Endometrial microvascular endothelial cells (primary cell): ENCODE results near the gene OR10H4. TPM values are rescaled to one million over a fixed set of nuclear protein-coding genes. Genes with fewer than 3 reads are reported as not detected.

Experiments
- in situ Hi-C: cut with HindIII; loops from 2 replicates; pipeline ENCODE4 v1.10.0; 2017; ENCODE audit warnings: low sequenced_read_pairs, low pct_unique_long_range_greater_than_20kb; ENCODE audit errors: inconsistent ontology term
- total RNA-seq: library from RNA; depleted of rRNA; stranded (reverse); fragments of >200 nt; gene quantifications from one replicate; pipeline ENCODE4 v1.2.3, GENCODE V29; 2015; ENCODE audit errors: inconsistent ontology term

OR10H4 gene
- total RNA-seq, 1 donor from 2014 or later = not detected

DNA sequence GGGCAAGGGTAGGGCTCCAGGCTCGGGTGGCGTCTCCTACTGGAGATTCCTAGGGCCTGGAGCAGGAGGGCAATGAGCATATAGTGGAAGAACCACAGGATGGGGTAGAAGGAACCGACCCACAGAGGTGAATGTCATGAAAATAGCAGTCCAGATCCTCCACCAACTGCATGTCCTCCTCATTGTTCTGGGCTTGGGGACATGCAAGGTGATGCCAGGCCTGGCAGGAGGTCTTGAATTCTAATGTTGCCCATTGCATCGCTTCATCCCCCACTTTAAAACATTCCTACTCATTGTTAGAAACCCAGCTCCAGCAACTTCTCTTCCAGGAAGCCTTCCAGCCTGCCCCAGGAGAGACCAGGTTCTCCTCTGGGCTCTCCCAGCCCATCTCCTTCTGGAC lies 49.4 kb downstream of the OR10H4 start:
- in situ Hi-C loops = no loop called here

Other genes starting within 250 kb of the OR10H4 start
- not detected for gene OR10H2, start 221.0 kb upstream of the OR10H4 start, total RNA-seq
- gene OR10H3, start 211.0 kb upstream of the OR10H4 start, total RNA-seq = not detected
- gene OR10H5, start 161.3 kb upstream of the OR10H4 start, total RNA-seq = not detected
- gene OR10H1, start 133.3 kb upstream of the OR10H4 start, total RNA-seq = not detected
- not detected for gene CYP4F2, start 50.9 kb upstream of the OR10H4 start, total RNA-seq
- gene CYP4F11, start 14.5 kb upstream of the OR10H4 start, total RNA-seq = not detected
- gene TPM4, start 127.5 kb downstream of the OR10H4 start, total RNA-seq = 1,107 TPM
- 87.3 TPM for gene RAB8A, start 162.9 kb downstream of the OR10H4 start, total RNA-seq
- not detected for gene HSH2D, start 194.7 kb downstream of the OR10H4 start, total RNA-seq
- not detected for gene CIB3, start 224.5 kb downstream of the OR10H4 start, total RNA-seq
- gene FAM32A, start 236.4 kb downstream of the OR10H4 start, total RNA-seq = 104 TPM
- 173 TPM for gene AP1M1, start 248.9 kb downstream of the OR10H4 start, total RNA-seq